Amygdala (tissue), 56 donors: ENCODE data around the gene CADM4.

Experiments
- DNase-seq, 56 donors: peaks; one replicate each; lab custom pipeline; 2025; lab: John Stamatoyannopoulos, UW

Gene CADM4

GRCh38 chr19:43610493-43610892 is 29.2 kb downstream of the CADM4 start:
- no peak for DNase-seq

GRCh38 chr19:43609872-43610271 is 29.8 kb downstream of the CADM4 start:
- no peak for DNase-seq

- DNase-seq: no peak
These were observed 32.1 kb downstream of the CADM4 start for GRCh38 chr19:43607238-43608205.

- peak in 8 of 56 donors; percentile 3 to 23 (median 6) for DNase-seq
These were observed 33.0 kb downstream of the CADM4 start for GRCh38 chr19:43606569-43607229.

- DNase-seq: peak in 19 of 56 donors; percentile 3 to 69 (median 19)
These were observed 33.6 kb downstream of the CADM4 start for GRCh38 chr19:43605875-43606568.

GRCh38 chr19:43600326-43600725 is 39.3 kb downstream of the CADM4 start:
- DNase-seq: peak in 3 of 56 donors; percentile 5 to 15 (median 13)

GRCh38 chr19:43599635-43600295 is 39.9 kb downstream of the CADM4 start:
- DNase-seq: peak in 4 of 56 donors; percentile 6 to 43 (median 16)

- DNase-seq: no peak
These were observed 41.0 kb downstream of the CADM4 start for GRCh38 chr19:43598445-43599240.

- no peak for DNase-seq
These were observed 41.8 kb downstream of the CADM4 start for GRCh38 chr19:43597876-43598275.

GRCh38 chr19:43596842-43597461 is 42.7 kb downstream of the CADM4 start:
- DNase-seq: no peak

- DNase-seq: peak; percentile 95 to 100 (median 99)
These were observed 43.4 kb downstream of the CADM4 start, which contains the start of the genes IRGQ and ZNF576 for GRCh38 chr19:43595999-43596841. TSS of gene IRGQ (minus strand) at chr19:43596134. CDS start at chr19:43595338, 796 bp downstream. TSS of gene ZNF576 (plus strand) at chr19:43596595. CDS start at chr19:43597109, 514 bp downstream.

GRCh38 chr19:43595605-43595998 is 44.0 kb downstream of the CADM4 start:
- DNase-seq: peak in 3 of 56 donors; percentile 30 to 54 (median 50)

- DNase-seq: peak in 24 of 56 donors; percentile 5 to 50 (median 23)
These were observed 44.7 kb downstream of the CADM4 start for GRCh38 chr19:43594710-43595604.

GRCh38 chr19:43594081-43594697 is 45.5 kb downstream of the CADM4 start:
- DNase-seq: no peak

GRCh38 chr19:43592800-43593350 is 46.8 kb downstream of the CADM4 start:
- DNase-seq: no peak
